Activated naive CD4-positive, alpha-beta T cell (primary cell): ENCODE measurements around the gene TPP1.

Source experiments
- DNase-seq, 4 experiments: peaks; one replicate each; lab custom pipeline; 2025; lab: John Stamatoyannopoulos, UW

TPP1 gene

DNA sequence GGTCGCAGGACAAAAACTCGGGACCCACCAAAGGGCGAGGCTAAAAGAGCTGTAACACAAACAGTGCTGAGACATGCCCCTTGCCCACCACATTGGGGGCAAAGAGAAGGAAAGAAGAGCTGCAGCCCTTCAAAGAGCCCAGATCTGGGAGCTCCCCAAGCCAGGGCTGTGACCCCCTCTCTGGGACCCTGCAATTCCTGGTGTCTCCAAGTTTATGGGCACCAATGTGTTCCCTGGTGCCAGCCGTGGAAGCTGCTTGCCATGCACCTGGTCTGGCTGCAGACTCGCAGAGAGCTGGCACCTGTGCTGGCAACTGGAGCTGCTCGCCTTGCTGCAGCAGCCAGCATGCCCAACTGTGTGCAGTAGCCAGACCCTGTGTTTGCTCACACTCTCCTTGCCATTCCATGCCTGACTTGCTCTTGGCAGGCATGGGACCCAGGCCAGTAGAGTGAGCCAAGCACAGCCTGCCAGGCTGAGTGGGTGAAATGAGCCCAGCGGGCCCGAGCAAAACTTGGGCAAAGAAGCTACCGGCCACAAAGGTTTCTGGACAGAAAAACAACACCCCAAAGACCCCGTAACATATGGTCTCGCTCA lies 31.8 kb downstream of the TPP1 start:
- DNase-seq: no peak

DNA sequence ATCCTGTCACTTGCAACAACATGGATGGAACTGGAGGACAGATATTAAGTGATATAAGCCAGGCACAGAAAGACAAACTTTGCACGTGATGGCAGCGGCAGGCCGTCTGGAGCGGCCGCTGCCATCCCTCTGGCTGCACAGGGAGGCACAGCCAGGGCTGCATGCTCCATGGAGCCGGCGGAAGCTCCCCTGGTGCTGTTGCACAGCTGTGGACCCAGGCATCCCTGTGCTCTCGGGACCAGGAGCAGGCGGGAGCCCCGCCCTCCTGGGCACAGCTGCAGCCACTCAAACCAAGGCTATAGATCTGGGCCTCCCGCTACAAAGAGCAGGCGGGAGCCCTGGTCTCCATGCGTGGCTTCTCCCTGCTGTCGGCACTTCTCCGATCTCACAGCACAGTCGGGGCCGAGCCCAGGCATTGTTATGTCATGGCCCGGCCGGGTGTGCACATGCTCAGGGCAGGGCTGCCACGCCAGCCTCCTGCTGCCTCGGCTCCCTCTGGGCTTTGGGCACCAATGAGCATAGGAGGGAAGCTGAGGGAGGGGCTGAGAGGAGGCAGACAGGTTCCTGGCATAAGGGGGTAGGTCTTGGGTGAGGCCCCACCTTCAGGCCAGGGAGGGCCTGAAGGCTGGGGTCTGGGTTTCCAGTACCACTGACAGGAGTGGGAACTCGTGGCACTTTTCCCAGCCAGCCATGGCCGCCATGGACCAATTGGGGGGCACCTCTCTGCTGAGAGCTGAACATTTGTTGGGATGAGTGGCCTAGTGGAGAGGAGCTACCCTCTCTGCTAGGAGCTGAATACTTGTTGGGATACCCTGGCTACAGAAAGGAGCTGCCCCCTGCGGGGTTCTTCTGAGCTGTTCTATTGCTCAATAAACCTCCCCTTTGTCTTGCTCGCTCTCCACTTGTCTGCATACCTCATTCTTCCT lies 32.5 kb downstream of the TPP1 start:
- no peak for DNase-seq

GRCh38 chr11:6584528-6584927 lies 34.7 kb downstream of the TPP1 start:
- no peak for DNase-seq

DNA sequence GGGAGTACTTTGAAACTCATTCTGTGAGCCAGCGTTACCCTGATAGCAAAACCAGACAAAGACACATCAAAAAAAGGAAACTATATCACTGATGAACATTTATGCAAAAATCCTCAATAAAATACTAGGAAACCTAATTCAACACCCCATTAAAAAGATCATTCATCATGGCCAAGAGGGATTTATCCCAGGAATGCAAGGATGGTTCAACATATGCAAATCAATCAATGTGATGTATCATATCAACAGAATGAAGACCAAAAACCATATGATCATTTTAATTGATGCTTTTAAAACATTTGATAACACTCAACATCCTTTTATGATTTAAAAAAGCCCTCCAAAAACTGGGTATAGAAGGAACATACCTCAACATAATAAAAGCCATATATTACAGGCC lies 35.6 kb downstream of the TPP1 start:
- DNase-seq: no peak

DNA sequence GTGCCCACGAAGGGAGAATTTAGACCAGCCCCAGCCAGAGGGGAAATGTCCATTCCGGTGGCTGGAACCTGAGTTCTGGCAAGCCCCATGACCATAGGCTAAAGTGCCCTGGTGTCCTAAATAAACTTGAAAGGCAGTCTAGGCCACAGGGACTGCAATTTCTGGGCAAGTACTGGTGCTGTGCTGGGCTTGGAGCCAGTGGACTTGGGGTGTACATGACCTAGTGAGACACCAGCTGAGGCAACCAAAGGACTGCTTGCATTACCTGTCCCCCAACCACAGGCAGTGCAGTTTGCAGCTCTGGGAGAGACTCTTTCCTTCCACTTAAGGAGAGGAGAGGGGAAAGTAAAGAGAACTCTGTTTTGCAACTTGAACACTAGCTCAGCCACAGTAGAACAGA lies 39.5 kb downstream of the TPP1 start:
- DNase-seq: no peak

- no peak for DNase-seq
These were observed 41.1 kb downstream of the TPP1 start for GRCh38 chr11:6578134-6578533.

DNA sequence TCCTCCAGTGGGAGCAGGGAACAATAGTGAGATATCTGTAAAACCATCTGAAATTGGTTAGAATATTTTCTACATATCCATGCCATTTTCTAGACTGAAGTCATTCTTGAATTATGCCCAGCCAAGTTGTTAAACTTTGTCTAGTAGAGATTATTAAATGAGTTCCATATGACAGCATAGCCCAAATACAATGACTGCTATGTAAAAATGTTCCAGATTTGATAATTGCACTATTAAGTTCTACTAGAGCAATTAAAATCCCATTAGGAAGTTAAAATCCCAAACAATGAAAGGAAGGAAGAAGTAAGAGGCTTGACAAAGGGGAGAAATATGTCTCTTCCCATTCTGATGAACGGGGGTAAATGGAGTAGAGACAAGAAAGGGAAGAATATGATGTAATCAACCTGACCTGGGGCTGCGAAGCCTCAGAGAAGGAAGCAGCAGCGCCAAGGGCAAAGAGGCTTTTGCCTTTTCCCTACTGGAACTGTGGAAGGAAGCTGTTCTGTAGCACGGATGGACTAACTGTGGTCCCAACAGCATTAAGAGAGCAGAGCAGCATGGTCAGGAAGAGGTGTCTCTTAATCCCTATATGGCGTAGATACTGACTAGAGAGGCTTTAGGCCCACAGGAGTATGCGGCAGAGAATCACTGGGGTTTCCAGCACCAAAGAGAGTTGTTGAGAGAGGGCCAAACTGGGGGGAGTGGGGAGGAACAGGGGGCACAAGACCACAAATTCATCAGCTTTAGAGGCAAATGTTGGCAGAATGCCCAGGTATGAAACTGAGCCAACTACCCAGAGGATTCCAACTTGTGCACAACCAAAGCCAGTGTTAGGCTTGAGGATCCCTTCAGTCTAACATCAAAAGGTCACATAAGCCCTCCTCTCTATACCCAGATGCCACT lies 42.5 kb downstream of the TPP1 start:
- DNase-seq: no peak

DNA sequence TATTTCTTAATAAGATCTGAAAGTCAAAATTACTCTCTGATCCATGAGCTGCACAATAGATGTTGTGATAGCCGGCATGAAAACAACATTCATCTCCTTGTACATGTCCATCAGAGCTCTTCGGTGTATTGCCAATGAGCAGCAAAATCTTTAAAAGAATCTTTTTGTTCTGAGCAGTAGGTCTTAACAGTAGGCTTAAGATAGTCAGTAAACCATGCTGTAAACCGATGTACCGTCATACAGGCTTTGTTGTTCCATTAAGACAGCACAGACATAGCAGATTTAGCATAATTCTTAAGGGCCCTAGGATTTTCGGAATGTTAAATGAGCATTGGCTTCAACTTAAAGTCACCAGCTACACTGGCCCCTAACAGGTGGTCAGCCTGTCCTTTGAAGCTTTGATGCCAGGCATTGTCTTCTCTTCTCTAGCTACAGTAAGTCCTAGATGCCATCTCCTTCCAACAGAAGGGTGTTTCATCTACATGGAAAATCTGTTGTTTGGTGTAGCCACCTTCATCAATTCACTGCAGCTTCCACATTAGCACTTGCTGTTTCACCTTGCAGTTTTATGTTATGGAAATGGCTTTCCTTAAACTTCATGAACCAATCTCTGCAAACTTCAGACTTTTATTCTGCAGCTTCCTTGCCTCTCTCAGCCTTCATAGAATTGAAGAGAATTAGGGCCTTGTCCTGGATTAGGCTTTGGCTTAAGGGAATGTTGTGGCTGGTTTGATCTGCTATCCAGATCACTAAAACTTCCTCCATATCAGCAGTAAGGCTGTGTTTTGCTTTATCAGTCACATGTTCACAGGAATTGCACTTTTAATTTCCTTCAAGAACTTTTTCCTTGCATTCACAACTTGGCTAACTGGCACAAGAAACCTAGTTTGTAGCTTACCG lies 44.2 kb downstream of the TPP1 start:
- no peak for DNase-seq

DNA sequence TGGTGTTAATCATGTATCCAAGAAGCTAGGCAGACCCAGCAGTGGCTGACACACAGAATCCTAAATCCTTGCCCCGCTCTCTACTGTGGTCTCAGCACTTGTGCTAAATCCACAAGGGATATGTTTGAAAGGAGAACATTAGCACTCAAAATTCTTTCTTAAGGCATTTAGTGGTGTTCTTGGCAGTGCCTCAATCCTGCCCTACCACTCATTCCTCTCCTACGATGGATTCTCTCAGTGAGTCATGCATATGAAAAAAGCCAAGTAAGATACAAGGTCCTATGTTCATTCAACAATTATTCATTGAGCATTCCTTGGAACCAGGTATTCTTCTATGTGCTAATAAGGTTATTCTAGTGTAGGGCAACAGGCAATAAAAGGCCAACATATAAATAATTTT lies 47.0 kb downstream of the TPP1 start:
- no peak for DNase-seq

GRCh38 chr11:6571434-6572008 lies 47.7 kb downstream of the TPP1 start:
- DNase-seq: no peak

DNA sequence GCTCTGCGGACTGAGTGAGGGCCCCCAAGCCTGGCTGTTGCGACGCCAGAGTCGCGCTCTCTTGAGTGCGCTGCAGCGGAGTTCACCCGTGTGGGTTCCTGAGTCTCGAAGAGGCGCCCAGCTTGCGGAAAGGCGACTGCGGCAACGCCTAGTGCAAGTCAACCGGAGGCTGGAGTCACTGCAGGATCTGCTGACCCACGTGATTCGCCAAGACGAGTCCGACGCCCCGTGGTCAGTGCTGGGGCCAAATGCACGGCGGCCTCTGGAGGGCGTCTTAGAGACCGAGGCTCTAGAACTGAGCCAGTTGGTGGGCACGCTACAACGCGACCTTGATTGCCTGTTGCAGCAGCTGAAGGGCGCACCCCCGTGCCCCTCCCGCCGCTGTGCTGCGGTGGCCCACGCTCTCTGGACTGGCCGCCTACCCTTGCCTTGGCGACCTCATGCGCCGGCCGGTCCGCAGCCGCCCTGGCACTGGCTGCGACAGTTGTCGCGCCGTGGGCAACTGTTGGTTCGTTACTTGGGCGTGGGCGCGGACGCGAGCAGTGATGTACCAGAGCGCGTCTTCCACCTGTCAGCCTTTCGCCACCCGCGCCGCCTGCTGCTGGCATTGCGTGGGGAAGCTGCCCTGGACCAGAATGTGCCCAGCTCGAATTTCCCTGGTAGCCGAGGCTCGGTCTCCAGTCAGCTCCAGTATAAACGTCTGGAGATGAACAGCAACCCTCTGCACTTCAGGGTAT lies 48.4 kb downstream of the TPP1 start:
- DNase-seq: no peak

GRCh38 chr11:6569706-6570105 lies 49.5 kb downstream of the TPP1 start:
- DNase-seq: no peak

GRCh38 chr11:6568191-6568918 lies 50.9 kb downstream of the TPP1 start:
- DNase-seq: no peak

DNA sequence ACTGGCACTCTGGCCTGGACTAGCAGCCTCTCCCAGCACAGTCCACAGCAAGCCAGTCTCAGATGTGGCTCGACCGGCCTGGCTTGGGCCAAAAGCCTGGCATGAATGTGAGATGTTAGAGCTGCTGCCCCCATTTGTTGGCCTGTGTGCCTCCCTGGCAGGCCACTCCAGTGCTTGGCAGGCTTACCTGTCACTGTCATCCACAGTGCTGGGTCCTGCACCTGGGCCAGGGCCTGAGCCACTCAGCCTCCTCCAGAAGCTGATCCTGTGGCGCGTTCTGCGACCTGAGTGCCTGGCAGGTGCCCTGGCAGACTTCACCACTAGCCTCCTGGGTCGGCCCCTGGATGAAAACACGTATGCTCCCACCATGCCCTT lies 51.9 kb downstream of the TPP1 start:
- DNase-seq: no peak

DNA sequence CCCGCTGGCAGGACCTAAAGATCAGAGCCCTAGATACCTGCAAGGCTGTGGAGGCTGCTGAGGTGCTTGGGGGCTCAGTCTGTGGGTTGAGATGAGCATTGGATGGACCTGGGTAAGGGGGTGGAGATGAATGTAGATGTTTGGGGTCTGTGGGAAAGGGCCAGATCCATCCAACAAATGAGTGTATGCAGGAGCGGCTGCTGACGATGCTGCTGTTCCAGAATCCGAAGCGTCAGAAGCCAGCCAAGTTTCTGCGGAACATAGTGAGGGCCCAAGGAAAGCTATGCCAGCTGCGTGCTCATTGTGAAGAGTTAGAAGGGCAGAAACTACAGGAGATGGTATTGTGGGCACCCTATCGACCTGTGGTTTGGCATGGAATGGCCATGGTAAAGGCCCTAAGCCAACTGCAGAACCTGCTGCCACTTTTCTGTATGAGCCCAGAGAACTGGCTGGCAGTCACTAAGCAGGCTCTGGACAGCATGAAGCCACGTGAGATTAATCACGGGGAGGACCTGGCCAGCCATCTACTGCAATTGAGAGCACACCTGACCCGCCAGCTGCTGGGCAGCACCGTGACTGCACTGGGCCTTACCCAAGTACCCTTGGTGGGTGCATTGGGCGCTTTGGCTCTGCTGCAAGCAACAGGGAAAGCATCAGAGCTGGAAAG lies 52.4 kb downstream of the TPP1 start:
- DNase-seq: no peak

- DNase-seq: no peak
These were observed 53.1 kb downstream of the TPP1 start for GRCh38 chr11:6565988-6566703.

GRCh38 chr11:6565325-6565724 lies 53.9 kb downstream of the TPP1 start:
- DNase-seq: no peak

GRCh38 chr11:6563667-6564066 lies 55.6 kb downstream of the TPP1 start:
- DNase-seq: no peak
